CD4-positive, alpha-beta T cell treated with Interleukin-12 subunit alpha and Interleukin-12 subunit beta, for 1 hour (primary cell): ENCODE results near the gene MARCHF2.
"Not testable (repeated sequence)": the region's sequence is repeated elsewhere in the genome, so short reads cannot be mapped to it uniquely, and the experiment has no call there.

Source experiments
- DNase-seq: peaks from one replicate; pipeline ENCODE4 v3.0.0-alpha.2; 2020

Gene MARCHF2

GRCh38 chr19:8387688-8388611 is 25.2 kb upstream of the MARCHF2 start:
- no peak for DNase-seq

DNA sequence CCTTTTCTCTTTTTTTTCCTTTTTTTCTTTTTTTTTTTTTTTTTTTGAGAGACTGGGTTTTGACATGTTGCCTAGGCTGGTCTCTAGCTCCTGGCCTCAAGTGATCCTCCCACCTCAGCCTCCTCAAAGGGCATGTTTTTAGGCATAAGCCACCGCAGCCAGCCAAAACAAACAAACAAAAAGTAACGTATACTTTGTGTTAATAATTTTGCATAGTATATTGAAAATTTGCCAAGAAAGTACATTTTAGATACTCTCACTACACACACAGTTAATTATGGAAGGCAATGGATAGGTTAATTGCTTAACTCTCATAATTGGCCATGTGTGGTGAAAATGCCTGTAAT is 24.5 kb upstream of the MARCHF2 start:
- no peak for DNase-seq

GRCh38 chr19:8389891-8390616 is 23.1 kb upstream of the MARCHF2 start, which contains the start of gene RAB11B:
Gene RAB11B (plus strand): TSS chr19:8390360. CDS start chr19:8390417, 57 bp downstream.
- DNase-seq, result peak; percentile 100

- peak; percentile 93 for DNase-seq
Observed at GRCh38 chr19:8390617-8390981, 22.5 kb upstream of the MARCHF2 start.

DNA sequence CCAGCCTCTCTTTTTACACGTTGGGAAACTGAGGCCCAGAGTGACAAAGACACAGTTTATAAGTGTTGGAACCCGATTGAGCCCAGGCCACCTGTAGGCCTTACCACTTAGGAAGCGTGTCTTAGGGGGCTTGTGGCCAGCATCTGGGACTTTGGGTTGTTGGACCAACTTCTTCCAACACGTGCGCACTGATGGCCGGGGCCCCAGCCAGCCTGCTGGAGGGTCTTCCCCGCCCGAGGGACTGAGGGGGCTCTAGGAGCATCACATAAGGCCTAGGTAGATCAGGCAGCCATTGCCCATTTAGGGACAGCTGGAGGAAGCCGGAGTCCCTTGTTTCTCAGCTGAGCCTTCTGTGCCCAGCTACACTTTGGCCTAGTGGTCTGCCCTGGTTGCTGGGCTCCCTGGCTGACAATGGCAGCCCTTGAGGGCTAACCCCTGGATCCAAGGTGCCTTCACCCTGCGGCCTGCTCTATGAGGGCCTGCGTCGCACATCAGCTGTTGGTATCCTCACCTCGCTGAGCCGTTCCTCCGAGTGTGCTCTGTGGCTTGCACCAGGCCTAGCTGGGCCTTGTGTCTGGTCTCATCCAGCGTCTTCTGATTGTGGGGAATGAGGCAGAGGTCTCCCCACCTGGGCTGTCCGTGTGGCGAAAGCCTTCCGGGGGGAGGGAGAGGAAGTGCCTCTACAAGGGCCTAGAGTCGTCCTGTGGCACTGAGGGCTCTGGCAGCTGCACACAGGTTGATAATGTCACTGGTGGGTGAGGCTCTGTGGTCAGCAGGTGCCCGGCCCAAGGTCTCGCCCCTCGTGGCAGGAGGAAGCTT is 21.7 kb upstream of the MARCHF2 start:
- DNase-seq, result no peak

DNA sequence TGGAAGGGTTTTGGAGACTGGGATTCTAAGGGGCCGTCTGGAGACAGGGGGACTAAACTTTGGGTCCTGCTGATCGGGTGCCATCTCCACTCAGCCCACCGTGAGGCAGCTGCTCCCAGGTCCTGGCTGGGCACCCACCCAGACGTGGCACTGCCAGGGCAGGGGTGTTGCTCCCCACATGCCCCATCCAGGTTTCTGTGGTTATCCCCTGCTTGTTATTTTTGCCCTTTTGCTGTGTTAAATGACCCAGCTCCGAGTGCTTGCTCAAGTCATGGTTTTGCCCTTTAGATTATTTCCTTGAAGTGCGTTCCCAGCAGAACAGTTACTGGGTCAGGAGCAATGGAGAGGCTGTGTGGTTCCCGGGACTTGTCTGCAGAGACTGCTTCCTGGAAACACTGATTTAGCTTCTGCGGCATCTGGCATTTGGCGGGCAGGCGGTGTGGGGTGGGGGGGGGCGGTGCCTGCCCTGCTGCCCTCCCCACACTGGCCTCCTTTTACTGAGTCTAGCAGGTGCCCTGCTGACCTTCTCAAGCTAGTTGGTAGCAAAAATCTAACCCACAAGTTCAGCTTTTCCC is 21.0 kb upstream of the MARCHF2 start:
- no peak for DNase-seq

- DNase-seq, result no peak
Observed at GRCh38 chr19:8393192-8393870, 19.8 kb upstream of the MARCHF2 start.

DNA sequence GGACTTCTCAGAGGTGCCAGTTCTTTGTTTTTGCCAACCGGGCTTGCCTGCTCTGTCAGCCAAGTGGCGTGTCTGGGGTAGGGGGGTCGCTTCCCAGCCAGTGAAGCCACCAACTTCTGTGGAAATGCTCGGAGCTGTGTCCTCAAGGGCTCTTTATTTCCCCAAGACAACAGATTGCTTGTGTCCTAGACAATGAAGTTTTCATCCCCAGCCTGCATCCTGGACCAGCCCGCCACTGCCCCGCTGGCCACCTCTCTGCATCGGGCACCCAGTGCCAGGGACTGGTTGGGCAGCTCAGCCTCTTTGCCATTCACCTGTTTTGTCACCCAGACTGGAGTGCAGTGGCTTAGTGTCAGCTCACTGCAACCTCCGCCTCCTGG is 19.2 kb upstream of the MARCHF2 start:
- no peak for DNase-seq

GRCh38 chr19:8395621-8396082 is 17.5 kb upstream of the MARCHF2 start:
- no peak for DNase-seq

GRCh38 chr19:8396185-8396562 is 16.9 kb upstream of the MARCHF2 start:
- no peak for DNase-seq

- DNase-seq, result peak; percentile 85
Observed at GRCh38 chr19:8396563-8397203, 16.4 kb upstream of the MARCHF2 start.

DNA sequence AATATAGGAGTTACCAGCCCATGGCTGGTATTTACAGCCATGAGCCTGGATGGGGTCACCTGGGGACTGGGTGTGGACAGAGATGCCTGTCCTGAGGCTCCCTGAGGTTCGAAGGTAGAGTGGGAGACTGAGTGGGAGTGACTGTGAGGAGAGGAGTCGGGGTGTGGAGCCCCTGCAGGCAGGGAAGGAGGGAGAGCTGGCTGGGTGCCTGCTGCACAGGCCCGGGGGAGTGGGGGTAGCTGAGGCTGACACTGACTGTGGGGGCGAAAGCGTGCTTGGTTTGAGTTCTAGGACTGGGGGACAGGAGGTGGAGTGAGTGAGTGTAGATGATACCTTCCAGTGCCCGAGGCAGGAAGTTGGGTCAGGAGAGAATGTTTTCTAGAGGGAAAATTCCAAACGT is 15.8 kb upstream of the MARCHF2 start:
- no peak for DNase-seq

DNA sequence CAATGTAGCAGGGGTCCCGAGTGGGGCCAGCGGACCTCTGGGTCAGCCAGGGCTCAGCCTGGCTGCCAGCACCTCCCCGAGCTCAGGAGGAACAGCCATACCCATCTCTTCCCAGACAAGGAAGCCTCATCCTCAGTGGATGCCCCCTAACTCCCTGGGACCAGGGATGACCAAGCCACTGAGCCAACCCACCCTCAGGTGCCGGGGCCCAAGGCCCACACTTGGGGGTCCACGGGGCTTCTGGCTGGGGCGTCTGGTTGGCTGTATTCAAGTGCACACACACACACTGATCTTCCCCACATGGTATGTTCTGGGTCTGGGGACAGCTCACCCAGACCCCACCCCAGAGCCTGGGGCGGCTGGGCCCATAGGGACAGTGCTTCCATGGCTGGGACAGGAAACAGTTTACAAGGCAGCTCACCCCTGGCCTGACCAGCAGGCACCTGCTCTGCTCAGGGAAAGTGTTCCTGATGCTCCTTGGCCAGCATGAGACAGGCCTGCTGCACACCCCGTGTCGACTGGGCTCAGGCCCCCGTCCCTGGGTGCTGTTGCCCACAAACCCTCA is 15.3 kb upstream of the MARCHF2 start:
- no peak for DNase-seq

DNA sequence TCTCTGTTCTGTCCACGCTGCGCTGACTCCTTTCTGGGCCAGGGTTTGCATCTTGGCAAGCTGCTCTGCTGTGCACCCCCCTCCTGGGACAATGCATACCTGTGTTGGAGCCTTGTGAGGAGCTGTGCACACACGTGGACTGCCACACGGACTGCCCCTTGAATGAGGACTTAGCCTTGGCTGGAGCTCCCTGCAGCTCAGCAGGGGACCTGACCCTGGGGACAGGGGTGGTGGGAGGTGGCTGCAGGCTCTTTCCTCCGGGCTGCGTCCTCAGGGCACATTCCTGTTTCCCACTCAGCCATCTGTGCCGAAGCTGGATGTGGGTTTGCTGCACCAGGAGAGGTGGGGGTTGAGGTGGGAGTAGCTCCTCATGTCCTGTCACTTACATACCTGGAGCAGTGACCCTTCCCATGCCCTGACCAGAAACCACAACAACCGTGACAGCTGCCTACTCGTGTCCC is 14.8 kb upstream of the MARCHF2 start:
- no peak for DNase-seq

- DNase-seq, result no peak
Observed at GRCh38 chr19:8399681-8400188, 13.4 kb upstream of the MARCHF2 start.

- no peak for DNase-seq
Observed at GRCh38 chr19:8401981-8402411, 11.1 kb upstream of the MARCHF2 start.

DNA sequence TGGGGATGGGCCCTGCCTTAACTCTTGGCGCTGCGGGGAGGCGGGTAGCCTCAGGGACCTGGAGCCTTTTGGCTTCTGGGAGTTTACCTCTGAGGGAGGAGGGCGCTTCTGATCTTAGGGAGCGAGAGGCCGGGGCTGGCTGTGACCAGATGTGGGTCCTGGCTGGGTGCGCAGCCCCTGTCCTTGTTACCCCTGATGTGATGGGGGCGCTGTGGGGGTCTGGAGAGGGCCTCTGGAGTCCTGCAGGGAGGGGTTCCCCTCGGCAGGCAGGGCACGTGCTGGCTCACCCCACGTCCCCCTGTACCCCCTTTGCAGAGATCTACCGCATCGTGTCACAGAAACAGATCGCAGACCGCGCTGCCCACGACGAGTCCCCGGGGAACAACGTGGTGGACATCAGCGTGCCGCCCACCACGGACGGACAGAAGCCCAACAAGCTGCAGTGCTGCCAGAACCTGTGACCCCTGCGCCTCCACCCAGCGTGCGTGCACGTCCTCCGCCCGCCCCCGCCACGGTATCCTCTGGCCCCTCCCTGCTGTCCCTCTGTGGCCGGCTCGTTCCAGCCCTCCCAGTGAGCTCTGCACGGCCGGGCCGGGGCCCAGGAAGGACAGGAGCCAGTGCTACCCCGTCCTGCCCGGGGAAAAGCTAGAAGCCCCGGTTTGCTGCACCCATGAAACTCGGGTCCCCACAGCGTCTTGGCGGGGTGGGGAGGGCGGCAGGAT is 9.8 kb upstream of the MARCHF2 start:
- DNase-seq, result no peak

GRCh38 chr19:8403820-8404109 is 9.3 kb upstream of the MARCHF2 start:
- DNase-seq, result no peak

GRCh38 chr19:8404391-8405151 is 8.5 kb upstream of the MARCHF2 start:
- no peak for DNase-seq

DNA sequence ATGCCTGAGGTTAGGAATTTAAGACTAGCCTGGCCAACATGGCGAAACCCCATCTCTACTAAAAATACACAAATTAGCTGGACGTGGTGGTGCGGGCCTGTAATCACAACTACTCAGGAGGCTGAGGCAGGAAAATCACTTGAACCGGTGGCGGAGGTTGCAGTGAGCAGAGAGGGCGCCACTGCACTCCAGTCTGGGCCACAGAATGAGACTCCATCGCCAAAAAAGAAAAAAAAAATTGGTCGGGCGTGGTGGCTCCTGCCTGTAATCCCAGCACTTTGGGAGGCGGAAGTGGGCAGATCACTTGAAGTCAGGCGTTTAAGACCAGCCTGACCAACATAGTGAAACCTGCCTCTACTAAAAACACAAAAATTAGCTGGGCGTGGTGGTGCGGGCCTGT is 2.4 kb upstream of the MARCHF2 start:
- not testable (repeated sequence) for DNase-seq
